SU-DHL-6 (cell line): ENCODE data around the gene RPL36AL.

Experiments used
- EZH2phosphoT487 ChIP-seq: fragments of 200-600 bp; sonication (generic), shearing (Covaris generic); conservative IDR thresholded peaks from 2 replicates; pipeline ENCODE4 v1.6.1; 2018; ENCODE audit warnings: mild to moderate bottlenecking, antibody characterized with exemption, low read length, moderate library complexity, mixed read lengths
- TF ChIP-seq, protein P1 (sequence below): fragments of 200-600 bp; sonication (generic); IDR thresholded peaks from one replicate; pipeline ENCODE4 v1.5.1; 2017; ENCODE audit warnings: antibody characterized with exemption, mild to moderate bottlenecking, low read length, moderate library complexity; ENCODE audit not compliant: insufficient read depth, poor library complexity, severe bottlenecking

DNA sequence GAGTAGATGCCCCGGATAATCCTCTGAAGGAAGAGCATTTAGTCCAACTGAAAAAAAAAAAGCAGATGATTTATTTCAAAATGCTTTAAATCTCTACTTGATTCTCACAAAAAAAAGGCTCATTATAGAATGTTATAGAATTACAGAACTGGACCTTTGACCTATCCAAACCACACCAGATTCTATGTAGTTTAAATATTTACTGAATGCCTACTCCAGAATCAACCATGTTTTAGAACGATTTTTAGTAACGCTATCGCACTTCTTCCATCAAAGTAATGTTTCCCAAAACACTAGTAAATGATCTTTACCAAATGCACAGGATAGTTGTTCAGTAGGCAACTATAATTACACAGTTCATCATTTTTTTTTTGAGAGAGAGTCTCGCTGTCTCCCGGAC lies 36.8 kb downstream of the RPL36AL start:
- TF ChIP-seq, protein P1, sequence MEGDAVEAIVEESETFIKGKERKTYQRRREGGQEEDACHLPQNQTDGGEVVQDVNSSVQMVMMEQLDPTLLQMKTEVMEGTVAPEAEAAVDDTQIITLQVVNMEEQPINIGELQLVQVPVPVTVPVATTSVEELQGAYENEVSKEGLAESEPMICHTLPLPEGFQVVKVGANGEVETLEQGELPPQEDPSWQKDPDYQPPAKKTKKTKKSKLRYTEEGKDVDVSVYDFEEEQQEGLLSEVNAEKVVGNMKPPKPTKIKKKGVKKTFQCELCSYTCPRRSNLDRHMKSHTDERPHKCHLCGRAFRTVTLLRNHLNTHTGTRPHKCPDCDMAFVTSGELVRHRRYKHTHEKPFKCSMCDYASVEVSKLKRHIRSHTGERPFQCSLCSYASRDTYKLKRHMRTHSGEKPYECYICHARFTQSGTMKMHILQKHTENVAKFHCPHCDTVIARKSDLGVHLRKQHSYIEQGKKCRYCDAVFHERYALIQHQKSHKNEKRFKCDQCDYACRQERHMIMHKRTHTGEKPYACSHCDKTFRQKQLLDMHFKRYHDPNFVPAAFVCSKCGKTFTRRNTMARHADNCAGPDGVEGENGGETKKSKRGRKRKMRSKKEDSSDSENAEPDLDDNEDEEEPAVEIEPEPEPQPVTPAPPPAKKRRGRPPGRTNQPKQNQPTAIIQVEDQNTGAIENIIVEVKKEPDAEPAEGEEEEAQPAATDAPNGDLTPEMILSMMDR = no peak
- TF ChIP-seq EZH2phosphoT487 = no peak
